ENCODE data around the gene ENO3. TPM values are rescaled to one million over a fixed set of nuclear protein-coding genes. Genes with fewer than 3 reads are reported as not detected.
A peak's percentile ranks its signal among the peaks of the same experiment; 100 is the strongest.

ENO3 gene
- total and polyA plus RNA-seq, 12 donors, result 1.6 to 76.6 (median 5.3) TPM

- no peaks in the 10 kb centered on the region for H3K27me3 ChIP-seq
- TF ChIP-seq CTCF (IDR thresholded peaks at IDR 0.05) (no peak), POLR2A (IDR thresholded peaks at IDR 0.05) (peak; percentile 22 to 39)
- H3K9me3 ChIP-seq (replicated peaks in 1 of 3), result no peaks in the 10 kb centered on the region
- peak; percentile 59 to 87 (median 81) for DNase-seq
- 0 to 12% (median 6%) methylated on average over 9 to 52 of the region's 52 CpGs for WGBS, 4 donors
- H3K4me1 ChIP-seq (replicated peaks in 1 of 2), result peaks cover 24 to 31% of the 10 kb centered on the region in 2 donors
- intact Hi-C loops (cut with DNase I), result no loop called here
- H3K4me3 ChIP-seq, result peak overlapping the region in 2 of 4 donors; percentile 85 to 98
- H3K27ac ChIP-seq, result peak overlapping the region in 4 of 5 donors; percentile 92 to 99 (median 98)
- H3K36me3 ChIP-seq (replicated peaks in 1 of 2), result peaks cover 0 to 16% of the 10 kb centered on the region in 2 donors
Measured at GRCh38 chr17:4950075-4950745, 709 bp upstream of the ENO3 start.

GRCh38 chr17:4951486-4951885 is 567 bp downstream of the ENO3 start:
- peaks cover 13 to 18% of the 10 kb centered on the region in 2 donors for H3K4me1 ChIP-seq (replicated peaks in 1 of 2)
- intact Hi-C loops (cut with DNase I), result no loop called here
- no peaks in the 10 kb centered on the region for H3K9me3 ChIP-seq (replicated peaks in 1 of 3)
- WGBS, 4 donors, result 76 to 87% (median 77%) methylated on average over 3 of the region's 3 CpGs
- H3K4me3 ChIP-seq, result no peak overlapping the region
- no peak overlapping the region for H3K27ac ChIP-seq
- no peak for TF ChIP-seq CTCF (IDR thresholded peaks at IDR 0.05)
- no peak for TF ChIP-seq POLR2A (IDR thresholded peaks at IDR 0.05)
- H3K27me3 ChIP-seq, result no peaks in the 10 kb centered on the region
- DNase-seq, result no peak
- peaks cover 0 to 3% of the 10 kb centered on the region in 2 donors for H3K36me3 ChIP-seq (replicated peaks in 1 of 2)

- DNase-seq, result no peak
- H3K27ac ChIP-seq, result no peak overlapping the region
- no peak overlapping the region for H3K4me3 ChIP-seq
- TF ChIP-seq POLR2A (IDR thresholded peaks at IDR 0.05) (no peak), CTCF (IDR thresholded peaks at IDR 0.05) (no peak)
- WGBS, 4 donors, result 76 to 80% (median 76%) methylated on average over 14 of the region's 14 CpGs
- peaks cover 12 to 13% of the 10 kb centered on the region in 2 donors for H3K4me1 ChIP-seq (replicated peaks in 1 of 2)
- intact Hi-C loops (cut with DNase I), result no loop called here
- H3K9me3 ChIP-seq (replicated peaks in 1 of 3), result no peaks in the 10 kb centered on the region
- H3K27me3 ChIP-seq, result no peaks in the 10 kb centered on the region
- H3K36me3 ChIP-seq (replicated peaks in 1 of 2), result no peaks in the 10 kb centered on the region
Measured at GRCh38 chr17:4953451-4953961, 2.6 kb downstream of the ENO3 start.

- no peaks in the 10 kb centered on the region for H3K9me3 ChIP-seq (replicated peaks in 1 of 3)
- H3K27ac ChIP-seq, result no peak overlapping the region
- H3K4me3 ChIP-seq, result no peak overlapping the region
- TF ChIP-seq POLR2A (IDR thresholded peaks at IDR 0.05) (no peak), CTCF (IDR thresholded peaks at IDR 0.05) (no peak)
- peaks cover 5 to 9% of the 10 kb centered on the region in 2 donors for H3K4me1 ChIP-seq (replicated peaks in 1 of 2)
- peaks cover 0 to 12% of the 10 kb centered on the region in 2 donors for H3K36me3 ChIP-seq (replicated peaks in 1 of 2)
- WGBS, 4 donors, result 92 to 96% (median 94%) methylated on average over 7 to 8 of the region's 8 CpGs
- intact Hi-C loops (cut with DNase I), result no loop called here
- no peak for DNase-seq
- H3K27me3 ChIP-seq, result no peaks in the 10 kb centered on the region
Measured at GRCh38 chr17:4955091-4955490, 4.2 kb downstream of the ENO3 start.
